RPMI8226 (cell line): ENCODE data around the gene STXBP3.

Experiments used
- DNase-seq: peaks from one replicate; pipeline ENCODE4 v3.0.0-alpha.2; 2015

The STXBP3 gene

GRCh38 chr1:108847494-108847893 is 101.0 kb downstream of the STXBP3 start:
- DNase-seq: no peak

GRCh38 chr1:108848806-108849205 is 102.3 kb downstream of the STXBP3 start:
- DNase-seq: no peak

- no peak for DNase-seq
These were observed 104.5 kb downstream of the STXBP3 start for GRCh38 chr1:108850929-108851328.

GRCh38 chr1:108851567-108851966 is 105.1 kb downstream of the STXBP3 start:
- no peak for DNase-seq

- DNase-seq: no peak
These were observed 105.9 kb downstream of the STXBP3 start for GRCh38 chr1:108852221-108852975.

- no peak for DNase-seq
These were observed 107.9 kb downstream of the STXBP3 start for GRCh38 chr1:108854221-108855019.

GRCh38 chr1:108856994-108857393 is 110.5 kb downstream of the STXBP3 start, which contains the start of gene AKNAD1:
Gene AKNAD1 (minus strand): TSS chr1:108857094. CDS start chr1:108852664, 4,430 bp downstream.
- no peak for DNase-seq

GRCh38 chr1:108858230-108858950 is 111.9 kb downstream of the STXBP3 start:
- DNase-seq: no peak
